Caco-2 (cell line): ENCODE data around the gene HSCB. TPM values are rescaled to one million over a fixed set of nuclear protein-coding genes. Genes with fewer than 3 reads are reported as not detected.

Source experiments
- BruUV-seq: library from RNA; stranded (reverse); fragments of 400-500 nt; replicated peaks from 2 replicates; lab custom pipeline; 2021; lab: Mats Ljungman, UMichigan
- CTCF ChIA-PET: fragments of 300-600 bp; sonication (Branson Sonifier 250); formaldehyde crosslinking; loops from one replicate; lab custom pipeline; 2022; ENCODE audit warnings: antibody characterized with exemption; lab: Charles Lee
- POLR2A ChIA-PET: fragments of 300-600 bp; sonication (Branson Sonifier 250); formaldehyde crosslinking; loops from one replicate; lab custom pipeline; 2022; ENCODE audit warnings: antibody characterized with exemption; lab: Charles Lee
- DNase-seq, 2 experiments: peaks; one replicate each; pipeline versions ENCODE4 v3.0.0 to v3.0.0-alpha.2; 2020 to 2022
- H3K27me3 ChIP-seq: replicated peaks from 2 replicates; pipeline ENCODE4 v1.6.0; 2011; ENCODE audit warnings: low read length; ENCODE audit not compliant: control insufficient read depth, insufficient read depth
- H3K36me3 ChIP-seq: 2 replicates; pipeline ENCODE4 v1.5.1; 2011; ENCODE audit warnings: low read length; ENCODE audit not compliant: control insufficient read depth, insufficient read depth
- H3K4me1 ChIP-seq: fragments of 250-450 bp; sonication (Bioruptor Pico); 2 replicates; pipeline ENCODE4 v1.5.1; 2020; ENCODE audit warnings: mild to moderate bottlenecking
- H3K4me3 ChIP-seq: 2 replicates; pipeline ENCODE4 v1.5.1; 2011; ENCODE audit warnings: low read depth, mild to moderate bottlenecking, control low read depth, low read length
- H3K9me3 ChIP-seq: fragments of 250-450 bp; sonication (Bioruptor Pico); 2 replicates; pipeline ENCODE4 v1.5.1; 2020; ENCODE audit warnings: mild to moderate bottlenecking, moderate library complexity
- H3K27ac Mint-ChIP-seq: one replicate; pipeline ENCODE4 v1.8.0; 2022; ENCODE audit warnings: mixed read lengths; ENCODE audit not compliant: unreplicated experiment
- H3K27me3 Mint-ChIP-seq: one replicate; pipeline ENCODE4 v1.8.0; 2022; ENCODE audit warnings: mixed read lengths; ENCODE audit not compliant: insufficient read depth, unreplicated experiment
- H3K36me3 Mint-ChIP-seq: one replicate; pipeline ENCODE4 v1.8.0; 2022; ENCODE audit warnings: mild to moderate bottlenecking, mixed read lengths; ENCODE audit not compliant: insufficient read depth, unreplicated experiment
- H3K4me1 Mint-ChIP-seq: one replicate; pipeline ENCODE4 v1.8.0; 2022; ENCODE audit warnings: low read depth, mixed read lengths; ENCODE audit not compliant: unreplicated experiment
- H3K4me3 Mint-ChIP-seq: one replicate; pipeline ENCODE4 v1.8.0; 2022; ENCODE audit warnings: mild to moderate bottlenecking, moderate library complexity, mixed read lengths; ENCODE audit not compliant: unreplicated experiment
- H3K9me3 Mint-ChIP-seq: one replicate; pipeline ENCODE4 v1.8.0; 2022; ENCODE audit warnings: mixed read lengths; ENCODE audit not compliant: unreplicated experiment
- intact Hi-C: fragments of 100-400 bp; cut with micrococcal nuclease; formaldehyde crosslinking; loops from one replicate; pipeline ENCODE4 v1.10.0; 2022; ENCODE audit not compliant: unreplicated experiment
- total RNA-seq: library from RNA; stranded (reverse); gene quantifications from 2 replicates; pipeline ENCODE4 v1.2.3, GENCODE V29; 2022
- TF ChIP-seq, protein P1 (sequence below), 2 experiments: fragments of 200-600 bp in 1 of 2; IDR thresholded peaks; 1 replicate in 1 of 2; 2 replicates in 1 of 2; pipeline versions ENCODE4 v1.5.1 to v1.8.0; 2011 to 2022; ENCODE audit warnings: antibody characterized with exemption in 1 of 2, control low read depth in 1 of 2, inconsistent platforms in 1 of 2, low read depth in 1 of 2, low read length in 1 of 2, mild to moderate bottlenecking in 1 of 2, moderate library complexity in 1 of 2; ENCODE audit not compliant: insufficient read depth in 1 of 2, severe bottlenecking in 1 of 2, unreplicated experiment in 1 of 2

HSCB gene
- total RNA-seq, 1 experiment from 2014 or later = 8.2 TPM

DNA sequence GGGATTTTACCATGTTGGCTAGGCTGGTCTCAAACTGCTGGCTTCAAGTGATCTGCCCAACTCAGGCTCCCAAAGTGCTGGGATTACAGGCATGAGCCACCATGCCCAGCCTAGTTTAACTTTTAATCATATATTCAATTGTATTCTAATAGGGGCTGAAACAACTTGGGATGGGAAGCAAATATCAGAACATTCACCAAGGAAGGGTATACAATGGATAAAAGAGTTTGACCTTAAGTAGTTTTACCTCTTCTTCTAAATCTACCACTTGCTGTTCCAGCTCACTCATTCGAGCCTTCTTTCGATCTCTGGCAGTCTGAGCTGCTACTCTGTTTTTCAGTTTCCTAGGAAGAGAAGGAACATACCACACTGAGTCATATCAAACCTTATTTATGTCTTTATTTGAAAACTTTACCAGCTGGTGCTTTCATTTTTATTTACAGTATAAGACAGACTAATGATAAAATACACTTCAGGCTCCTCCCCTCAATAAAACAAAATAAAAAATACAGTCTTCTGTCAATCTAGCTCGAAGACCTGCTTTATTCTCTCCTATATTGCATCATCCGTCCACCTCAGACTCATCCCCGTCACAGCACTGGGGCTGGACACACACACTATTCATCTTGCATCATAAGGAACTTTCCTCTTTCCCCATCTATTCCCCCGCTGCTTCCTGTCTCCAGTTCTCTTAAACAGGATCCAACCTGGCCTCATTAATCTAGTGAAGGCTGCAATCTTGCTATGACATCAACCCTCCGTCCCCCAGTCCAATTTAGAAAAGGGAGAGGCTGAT, 57.2 kb downstream of the HSCB start:
- no peaks in the 10 kb centered on the region for H3K27me3 ChIP-seq
- peaks cover 17% of the 10 kb centered on the region for H3K4me1 ChIP-seq
- Mint-ChIP-seq H3K27me3 (no peaks in the 10 kb centered on the region), H3K27ac (peak overlapping the region; percentile 99), H3K36me3 (peaks cover 69% of the 10 kb centered on the region), H3K4me3 (peak overlapping the region; percentile 93), H3K4me1 (peaks cover 24% of the 10 kb centered on the region), H3K9me3 (no peaks in the 10 kb centered on the region)
- peaks cover 2% of the 10 kb centered on the region for H3K36me3 ChIP-seq
- ChIA-PET CTCF (interaction anchor here (1.1 to 2.5 kb wide), 3 partner anchors 15 to 198 kb away, joined by 3 to 11 read pairs (median 5); no protein-coding TSS in a partner anchor), POLR2A (interaction anchor here (0.5 to 3.2 kb wide), 9 partner anchors 10 to 201 kb away, joined by 3 to 43 read pairs (median 10); no protein-coding TSS in a partner anchor)
- H3K4me3 ChIP-seq = peak overlapping the region; percentile 94
- intact Hi-C loops = loop anchor here (1.0 kb wide), 2 partner anchors 15 to 24 kb away; no protein-coding TSS in a partner anchor
- H3K9me3 ChIP-seq = no peaks in the 10 kb centered on the region
- DNase-seq = peak in 1 of 2 experiments; percentile 72
- TF ChIP-seq, protein P1, sequence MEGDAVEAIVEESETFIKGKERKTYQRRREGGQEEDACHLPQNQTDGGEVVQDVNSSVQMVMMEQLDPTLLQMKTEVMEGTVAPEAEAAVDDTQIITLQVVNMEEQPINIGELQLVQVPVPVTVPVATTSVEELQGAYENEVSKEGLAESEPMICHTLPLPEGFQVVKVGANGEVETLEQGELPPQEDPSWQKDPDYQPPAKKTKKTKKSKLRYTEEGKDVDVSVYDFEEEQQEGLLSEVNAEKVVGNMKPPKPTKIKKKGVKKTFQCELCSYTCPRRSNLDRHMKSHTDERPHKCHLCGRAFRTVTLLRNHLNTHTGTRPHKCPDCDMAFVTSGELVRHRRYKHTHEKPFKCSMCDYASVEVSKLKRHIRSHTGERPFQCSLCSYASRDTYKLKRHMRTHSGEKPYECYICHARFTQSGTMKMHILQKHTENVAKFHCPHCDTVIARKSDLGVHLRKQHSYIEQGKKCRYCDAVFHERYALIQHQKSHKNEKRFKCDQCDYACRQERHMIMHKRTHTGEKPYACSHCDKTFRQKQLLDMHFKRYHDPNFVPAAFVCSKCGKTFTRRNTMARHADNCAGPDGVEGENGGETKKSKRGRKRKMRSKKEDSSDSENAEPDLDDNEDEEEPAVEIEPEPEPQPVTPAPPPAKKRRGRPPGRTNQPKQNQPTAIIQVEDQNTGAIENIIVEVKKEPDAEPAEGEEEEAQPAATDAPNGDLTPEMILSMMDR (IDR thresholded peaks at IDR 0.05; ENCODE audit: insufficient read depth in 1 of 2, low read depth in 1 of 2, low read length in 1 of 2, severe bottlenecking in 1 of 2, unreplicated experiment in 1 of 2) = no peak
- BruUV-seq = no TSS peak

DNA sequence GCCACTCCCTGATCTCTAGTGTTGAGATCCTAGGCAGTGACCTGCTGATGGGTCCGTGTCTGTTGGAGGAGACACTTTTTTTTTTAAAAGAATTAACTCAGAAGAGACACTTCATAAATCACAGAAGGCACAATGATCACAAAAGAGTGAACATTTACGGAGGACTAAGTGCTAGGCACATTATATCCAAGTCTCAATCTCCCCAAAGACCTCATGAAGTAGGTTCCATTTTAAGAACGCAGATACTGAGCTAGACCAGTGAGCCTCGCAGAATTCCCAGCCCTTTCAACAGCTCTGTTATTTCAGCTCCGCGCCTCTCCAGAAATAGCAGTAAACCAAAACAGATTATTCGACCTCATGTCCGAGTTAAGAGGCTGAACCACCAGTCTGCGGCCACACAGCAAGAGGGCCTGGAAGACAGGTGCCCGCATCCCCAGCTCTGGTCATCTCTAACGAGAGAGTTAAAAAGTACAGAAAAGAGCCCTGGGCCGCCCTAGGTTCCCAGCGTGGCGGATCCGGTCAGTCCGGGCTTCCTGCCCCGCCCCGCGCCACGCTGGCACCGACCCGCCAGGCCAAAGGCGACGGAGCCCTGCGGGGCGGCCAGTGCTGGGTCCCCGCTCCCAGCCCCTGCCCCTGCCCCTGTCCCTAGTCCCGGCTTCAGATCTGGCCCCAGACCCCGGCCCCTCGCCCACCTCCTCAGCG, 57.9 kb downstream of the HSCB start:
- no peaks in the 10 kb centered on the region for H3K9me3 Mint-ChIP-seq
- peaks cover 62% of the 10 kb centered on the region for H3K36me3 Mint-ChIP-seq
- H3K4me1 Mint-ChIP-seq = peaks cover 19% of the 10 kb centered on the region
- H3K4me1 ChIP-seq = peaks cover 17% of the 10 kb centered on the region
- H3K27ac Mint-ChIP-seq = peak overlapping the region; percentile 99
- peak overlapping the region; percentile 94 for H3K4me3 ChIP-seq
- ChIA-PET CTCF (interaction anchor here (0.8 to 2.5 kb wide), 6 partner anchors 9 to 199 kb away, joined by 3 to 11 read pairs (median 4); no protein-coding TSS in a partner anchor), POLR2A (interaction anchor here (0.5 to 3.2 kb wide), 16 partner anchors 9 to 835 kb away, joined by 3 to 43 read pairs (median 6); partner anchors contain the start of genes CCDC117 and KREMEN1)
- TF ChIP-seq, protein P1 (IDR thresholded peaks at IDR 0.05; ENCODE audit: insufficient read depth in 1 of 2, low read depth in 1 of 2, low read length in 1 of 2, severe bottlenecking in 1 of 2, unreplicated experiment in 1 of 2) = no peak
- no peaks in the 10 kb centered on the region for H3K9me3 ChIP-seq
- peaks cover 2% of the 10 kb centered on the region for H3K36me3 ChIP-seq
- H3K4me3 Mint-ChIP-seq = peak overlapping the region; percentile 93
- intact Hi-C loops = loop anchor here (1.0 to 2.0 kb wide), 4 partner anchors 15 to 30 kb away; no protein-coding TSS in a partner anchor
- TSS peak; percentile 33 for BruUV-seq
- no peaks in the 10 kb centered on the region for H3K27me3 Mint-ChIP-seq
- DNase-seq = peak in 1 of 2 experiments; percentile 70
- H3K27me3 ChIP-seq = no peaks in the 10 kb centered on the region
